Right lobe of liver (tissue), 4 donors: ENCODE results near the gene RNF146.

Source experiments
- CTCF ChIP-seq, 4 donors: fragments of 200-600 bp in 3 of 4; fragments of 450-650 bp in 1 of 4; IDR thresholded peaks; one replicate each; pipeline versions ENCODE4 v1.5.1 to v1.8.0; 2016 to 2022; ENCODE audit warnings: antibody characterized with exemption in 4 of 4, mild to moderate bottlenecking in 2 of 4
- POLR2A ChIP-seq: fragments of 450-650 bp; IDR thresholded peaks from one replicate; pipeline ENCODE4 v1.6.1; 2017; ENCODE audit warnings: antibody characterized with exemption, mild to moderate bottlenecking
- donor health status: DM: no; HTN: no; CAD: no.
- donor health status: DM: no; HTN: no; CAD: no.
- donor health status: DM: no; HTN: yes; CAD: no.

GRCh38 chr6:127319686-127320085 lies 53.0 kb downstream of the RNF146 start:
- no peak for TF ChIP-seq CTCF (IDR thresholded peaks at IDR 0.05)
- no peak for TF ChIP-seq POLR2A
